Immature natural killer cell (primary cell): Measurements from ENCODE around the gene NTNG2. TPM values are rescaled to one million over a fixed set of nuclear protein-coding genes. Genes with fewer than 3 reads are reported as not detected.

Source experiments
- DNase-seq, 3 donors: peaks; one replicate each; pipeline ENCODE4 v3.0.0; 2022; ENCODE audit warnings: mixed read lengths in 1 of 3
- H3K27ac Mint-ChIP-seq, 6 donors: one replicate each; pipeline ENCODE4 v1.8.0; 2020; ENCODE audit warnings: mixed read lengths in 6 of 6, mild to moderate bottlenecking in 5 of 6, inconsistent platforms in 4 of 6, moderate library complexity in 3 of 6
- H3K27me3 Mint-ChIP-seq, 3 donors: one replicate each; pipeline ENCODE4 v1.8.0; 2020 to 2021; ENCODE audit warnings: low read depth in 3 of 3, mild to moderate bottlenecking in 3 of 3, mixed read lengths in 3 of 3, moderate library complexity in 3 of 3, inconsistent platforms in 1 of 3
- H3K36me3 Mint-ChIP-seq, 3 donors: one replicate each; pipeline ENCODE4 v1.8.0; 2020; ENCODE audit warnings: mixed read lengths in 3 of 3, inconsistent platforms in 2 of 3, mild to moderate bottlenecking in 2 of 3
- H3K4me1 Mint-ChIP-seq, 2 donors: one replicate each; pipeline ENCODE4 v1.8.0; 2020; ENCODE audit warnings: inconsistent platforms in 2 of 2, mild to moderate bottlenecking in 2 of 2, mixed read lengths in 2 of 2, moderate library complexity in 1 of 2
- H3K4me3 Mint-ChIP-seq, 5 donors: one replicate each; pipeline ENCODE4 v1.8.0; 2020; ENCODE audit warnings: mild to moderate bottlenecking in 5 of 5, mixed read lengths in 5 of 5, inconsistent platforms in 3 of 5, moderate library complexity in 3 of 5
- H3K9me3 Mint-ChIP-seq, 6 donors: one replicate each; pipeline ENCODE4 v1.8.0; 2020; ENCODE audit warnings: mild to moderate bottlenecking in 6 of 6, mixed read lengths in 6 of 6, inconsistent platforms in 4 of 6, moderate library complexity in 3 of 6
- polyA plus RNA-seq, 3 donors: library from polyadenylated mRNA; unstranded; fragments of 300-500 nt; fragmentation: Illumina TruSeq; gene quantifications; one replicate each; pipeline ENCODE4 v1.2.3, GENCODE V29; 2021

NTNG2 gene
- polyA plus RNA-seq, 3 donors from 2014 or later, result 0.27 to 0.94 (median 0.62) TPM

GRCh38 chr9:132231019-132231701 lies 69.3 kb downstream of the NTNG2 start:
- Mint-ChIP-seq H3K27me3 (peaks cover 0 to 2% (median 0%) of the 10 kb centered on the region in 3 donors), H3K36me3 (peaks cover 0 to 4% (median 0%) of the 10 kb centered on the region in 3 donors), H3K27ac (no peak overlapping the region), H3K4me3 (no peak overlapping the region), H3K4me1 (peaks cover 0 to 6% of the 10 kb centered on the region in 2 donors), H3K9me3 (no peaks in the 10 kb centered on the region)
- no peak for DNase-seq

DNA sequence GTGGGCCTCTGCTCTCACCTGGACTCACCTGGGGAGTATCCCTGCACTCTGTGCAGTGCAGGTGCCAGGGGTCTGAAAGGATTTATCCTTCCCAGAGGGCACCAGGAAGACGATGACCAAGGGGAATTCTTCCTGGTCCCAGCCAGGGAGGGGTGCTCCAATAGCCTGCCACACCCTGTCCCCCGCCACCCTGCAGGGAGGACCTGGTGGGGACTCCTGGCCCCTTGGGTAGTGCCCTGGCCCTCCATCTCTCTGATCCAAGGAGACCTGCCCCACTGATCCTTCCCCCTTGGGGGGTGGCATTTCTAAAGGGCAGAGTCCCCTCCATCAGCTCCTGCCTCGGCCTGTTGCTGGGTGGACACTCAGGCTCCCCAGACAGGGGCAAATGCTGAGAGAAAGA lies 70.7 kb downstream of the NTNG2 start:
- Mint-ChIP-seq H3K27me3 (no peaks in the 10 kb centered on the region), H3K36me3 (no peaks in the 10 kb centered on the region), H3K9me3 (no peaks in the 10 kb centered on the region), H3K27ac (no peak overlapping the region), H3K4me1 (peaks cover 0 to 6% of the 10 kb centered on the region in 2 donors), H3K4me3 (no peak overlapping the region)
- DNase-seq, result no peak

- H3K9me3 Mint-ChIP-seq, result no peaks in the 10 kb centered on the region
- H3K36me3 Mint-ChIP-seq, result no peaks in the 10 kb centered on the region
- H3K4me1 Mint-ChIP-seq, result peaks cover 0 to 5% of the 10 kb centered on the region in 2 donors
- H3K4me3 Mint-ChIP-seq, result no peak overlapping the region
- no peak for DNase-seq
- peak overlapping the region in 1 of 6 donors; percentile 47 for H3K27ac Mint-ChIP-seq
- peaks cover 0 to under 1% (median 0%) of the 10 kb centered on the region in 3 donors for H3K27me3 Mint-ChIP-seq
These were observed 71.3 kb downstream of the NTNG2 start for GRCh38 chr9:132233138-132233537.

- Mint-ChIP-seq H3K4me3 (no peak overlapping the region), H3K9me3 (no peaks in the 10 kb centered on the region), H3K27me3 (peaks cover 0 to 1% (median 0%) of the 10 kb centered on the region in 3 donors), H3K4me1 (no peaks in the 10 kb centered on the region), H3K27ac (no peak overlapping the region), H3K36me3 (no peaks in the 10 kb centered on the region)
- no peak for DNase-seq
These were observed 72.7 kb downstream of the NTNG2 start for GRCh38 chr9:132234535-132234934.

GRCh38 chr9:132235125-132235524 lies 73.3 kb downstream of the NTNG2 start:
- H3K36me3 Mint-ChIP-seq, result no peaks in the 10 kb centered on the region
- peaks cover 0 to 1% (median 0%) of the 10 kb centered on the region in 3 donors for H3K27me3 Mint-ChIP-seq
- DNase-seq, result no peak
- H3K9me3 Mint-ChIP-seq, result no peaks in the 10 kb centered on the region
- H3K4me3 Mint-ChIP-seq, result no peak overlapping the region
- no peak overlapping the region for H3K27ac Mint-ChIP-seq
- no peaks in the 10 kb centered on the region for H3K4me1 Mint-ChIP-seq

GRCh38 chr9:132235894-132236661 lies 74.2 kb downstream of the NTNG2 start:
- no peaks in the 10 kb centered on the region for H3K9me3 Mint-ChIP-seq
- H3K27ac Mint-ChIP-seq, result peak overlapping the region in 1 of 6 donors; percentile 49
- DNase-seq, result peak; percentile 54 to 70 (median 65)
- H3K27me3 Mint-ChIP-seq, result peaks cover 0 to 1% (median under 1%) of the 10 kb centered on the region in 3 donors
- no peaks in the 10 kb centered on the region for H3K4me1 Mint-ChIP-seq
- no peak overlapping the region for H3K4me3 Mint-ChIP-seq
- no peaks in the 10 kb centered on the region for H3K36me3 Mint-ChIP-seq

DNA sequence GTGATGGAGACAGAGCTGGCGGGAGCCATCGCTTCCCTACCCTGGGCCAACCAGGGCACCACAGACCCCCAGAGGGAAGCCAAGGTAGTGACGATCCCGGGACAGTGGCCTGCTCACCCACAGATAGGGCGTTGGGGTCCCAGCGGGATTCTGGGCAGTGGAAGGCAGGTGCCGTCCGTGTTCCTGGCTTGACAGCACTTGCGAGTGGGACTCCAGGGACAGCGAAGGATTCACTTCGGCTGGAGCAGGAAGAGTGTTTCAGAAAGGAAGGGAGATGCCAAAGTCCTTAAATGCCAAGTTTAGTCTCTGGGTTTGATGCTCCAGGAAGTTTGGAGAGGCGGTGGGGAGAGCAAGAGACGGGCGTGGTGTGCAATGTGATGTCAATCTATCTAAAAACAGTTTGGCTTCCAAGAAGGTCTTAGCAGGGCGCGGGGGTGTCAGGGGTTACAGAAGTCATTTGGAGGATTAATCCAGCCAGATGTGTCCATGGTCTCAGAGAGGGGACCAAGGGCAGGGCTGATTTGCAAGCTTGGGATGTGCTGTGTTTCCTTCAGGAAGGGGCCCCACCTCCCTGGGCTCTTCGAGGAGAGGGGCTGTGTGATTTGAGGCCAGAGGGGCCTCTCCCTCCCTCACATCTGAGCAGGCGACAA lies 74.9 kb downstream of the NTNG2 start:
- peaks cover 0 to 3% of the 10 kb centered on the region in 2 donors for H3K4me1 Mint-ChIP-seq
- no peaks in the 10 kb centered on the region for H3K9me3 Mint-ChIP-seq
- no peak overlapping the region for H3K27ac Mint-ChIP-seq
- peaks cover 2 to 4% (median 4%) of the 10 kb centered on the region in 3 donors for H3K27me3 Mint-ChIP-seq
- H3K36me3 Mint-ChIP-seq, result no peaks in the 10 kb centered on the region
- DNase-seq, result no peak
- H3K4me3 Mint-ChIP-seq, result no peak overlapping the region

- no peaks in the 10 kb centered on the region for H3K36me3 Mint-ChIP-seq
- no peaks in the 10 kb centered on the region for H3K9me3 Mint-ChIP-seq
These were observed 75.6 kb downstream of the NTNG2 start for GRCh38 chr9:132237481-132237880.

GRCh38 chr9:132238026-132238972 lies 76.4 kb downstream of the NTNG2 start:
- Mint-ChIP-seq H3K27me3 (peaks cover 2 to 9% (median 6%) of the 10 kb centered on the region in 3 donors), H3K4me1 (peaks cover 8 to 9% of the 10 kb centered on the region in 2 donors), H3K4me3 (no peak overlapping the region), H3K9me3 (no peaks in the 10 kb centered on the region), H3K36me3 (no peaks in the 10 kb centered on the region), H3K27ac (no peak overlapping the region)
- no peak for DNase-seq

More at GRCh38 chr9:132237481-132237880, 75.6 kb downstream of the NTNG2 start:
- Mint-ChIP-seq H3K4me1 (peaks cover 4 to 6% of the 10 kb centered on the region in 2 donors), H3K27ac (no peak overlapping the region), H3K27me3 (peaks cover 2 to 9% (median 6%) of the 10 kb centered on the region in 3 donors), H3K4me3 (no peak overlapping the region)
- no peak for DNase-seq

DNA sequence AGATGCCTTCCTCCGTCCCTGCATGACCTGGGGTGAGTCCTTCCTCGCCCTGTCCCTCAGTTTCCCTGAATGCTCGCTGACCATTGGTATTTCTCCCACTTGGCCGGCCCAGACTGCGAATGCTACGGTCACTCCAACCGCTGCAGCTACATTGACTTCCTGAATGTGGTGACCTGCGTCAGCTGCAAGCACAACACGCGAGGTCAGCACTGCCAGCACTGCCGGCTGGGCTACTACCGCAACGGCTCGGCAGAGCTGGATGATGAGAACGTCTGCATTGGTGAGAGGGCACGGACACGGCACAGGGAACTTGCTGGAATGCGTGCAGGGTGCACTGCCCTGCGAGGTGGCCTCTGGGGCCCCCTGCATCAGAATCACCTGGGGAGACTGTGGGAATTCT lies 77.1 kb downstream of the NTNG2 start:
- H3K9me3 Mint-ChIP-seq, result no peaks in the 10 kb centered on the region
- H3K36me3 Mint-ChIP-seq, result no peaks in the 10 kb centered on the region
- DNase-seq, result no peak
- peaks cover 2 to 9% (median 8%) of the 10 kb centered on the region in 3 donors for H3K27me3 Mint-ChIP-seq
- H3K4me1 Mint-ChIP-seq, result peaks cover 8 to 14% of the 10 kb centered on the region in 2 donors
- H3K27ac Mint-ChIP-seq, result no peak overlapping the region
- H3K4me3 Mint-ChIP-seq, result no peak overlapping the region

DNA sequence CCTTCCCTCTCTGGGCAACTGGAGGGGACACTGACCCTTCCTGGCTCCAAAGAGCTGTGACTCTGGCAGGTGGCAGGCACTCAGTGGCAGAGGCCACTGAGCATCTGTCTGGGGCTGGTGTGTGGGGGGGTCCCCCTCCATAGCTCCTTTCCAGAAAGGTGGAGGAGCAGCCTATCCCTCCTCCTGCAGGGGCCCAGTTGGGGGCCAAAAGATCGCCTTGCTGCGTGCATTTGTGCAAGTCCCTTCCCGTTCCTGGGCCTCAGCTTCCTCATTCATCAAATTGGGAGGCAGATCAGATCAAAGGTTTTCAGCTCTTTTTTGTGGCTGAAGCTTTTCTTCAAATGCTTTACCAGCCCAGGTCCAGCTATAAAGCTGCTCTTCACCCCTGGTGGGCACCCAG lies 77.7 kb downstream of the NTNG2 start:
- Mint-ChIP-seq H3K9me3 (no peaks in the 10 kb centered on the region), H3K27ac (peak overlapping the region in 1 of 6 donors; percentile 13), H3K27me3 (peaks cover 2 to 9% (median 8%) of the 10 kb centered on the region in 3 donors), H3K36me3 (no peaks in the 10 kb centered on the region), H3K4me1 (peaks cover 8 to 14% of the 10 kb centered on the region in 2 donors), H3K4me3 (no peak overlapping the region)
- DNase-seq, result no peak

- Mint-ChIP-seq H3K4me1 (peaks cover 8 to 14% of the 10 kb centered on the region in 2 donors), H3K9me3 (no peaks in the 10 kb centered on the region), H3K27ac (peak overlapping the region in 1 of 6 donors; percentile 50), H3K36me3 (no peaks in the 10 kb centered on the region), H3K4me3 (peak overlapping the region in 2 of 5 donors; percentile 51 to 60), H3K27me3 (peaks cover 2 to 9% (median 9%) of the 10 kb centered on the region in 3 donors)
- no peak for DNase-seq
These were observed 78.4 kb downstream of the NTNG2 start for GRCh38 chr9:132239999-132240840.
